ENCODE results near the gene CXCL1.

Gene CXCL1

GRCh38 chr4:73870260-73870659 is 1.1 kb downstream of the CXCL1 start:
- Histone ChIP-seq H3K4me2 (ENCODE audit: low read depth, low read length, poor library complexity, severe bottlenecking) (no peak overlapping the region), H3K9ac (ENCODE audit: low read length) (no peak overlapping the region), H3K9me2 (replicated peaks; ENCODE audit: insufficient read depth, low read length) (no peaks in the 10 kb centered on the region), H2AFZ (ENCODE audit: low read depth, low read length, severe bottlenecking) (no peak overlapping the region), H3K4me3 (ENCODE audit: insufficient read depth, low read length, poor library complexity, severe bottlenecking) (no peak overlapping the region), H4K20me1 (ENCODE audit: low read depth, low read length) (no peaks in the 10 kb centered on the region), H3K79me2 (ENCODE audit: insufficient read depth, low read length) (no peaks in the 10 kb centered on the region), H3K36me3 (ENCODE audit: low read length) (no peaks in the 10 kb centered on the region), H3K27ac (ENCODE audit: low read depth, low read length) (no peak overlapping the region), H3F3A (ENCODE audit: insufficient read depth) (no peaks in the 10 kb centered on the region), H3K9me3 (ENCODE audit: insufficient read depth, low read length) (no peaks in the 10 kb centered on the region), H3K27me3 (ENCODE audit: low read length) (no peaks in the 10 kb centered on the region)
- no peak for TF ChIP-seq EZH2phosphoT487 (conservative IDR thresholded peaks at IDR 0.05; ENCODE audit: low read length)
- TF ChIP-seq, protein P1, sequence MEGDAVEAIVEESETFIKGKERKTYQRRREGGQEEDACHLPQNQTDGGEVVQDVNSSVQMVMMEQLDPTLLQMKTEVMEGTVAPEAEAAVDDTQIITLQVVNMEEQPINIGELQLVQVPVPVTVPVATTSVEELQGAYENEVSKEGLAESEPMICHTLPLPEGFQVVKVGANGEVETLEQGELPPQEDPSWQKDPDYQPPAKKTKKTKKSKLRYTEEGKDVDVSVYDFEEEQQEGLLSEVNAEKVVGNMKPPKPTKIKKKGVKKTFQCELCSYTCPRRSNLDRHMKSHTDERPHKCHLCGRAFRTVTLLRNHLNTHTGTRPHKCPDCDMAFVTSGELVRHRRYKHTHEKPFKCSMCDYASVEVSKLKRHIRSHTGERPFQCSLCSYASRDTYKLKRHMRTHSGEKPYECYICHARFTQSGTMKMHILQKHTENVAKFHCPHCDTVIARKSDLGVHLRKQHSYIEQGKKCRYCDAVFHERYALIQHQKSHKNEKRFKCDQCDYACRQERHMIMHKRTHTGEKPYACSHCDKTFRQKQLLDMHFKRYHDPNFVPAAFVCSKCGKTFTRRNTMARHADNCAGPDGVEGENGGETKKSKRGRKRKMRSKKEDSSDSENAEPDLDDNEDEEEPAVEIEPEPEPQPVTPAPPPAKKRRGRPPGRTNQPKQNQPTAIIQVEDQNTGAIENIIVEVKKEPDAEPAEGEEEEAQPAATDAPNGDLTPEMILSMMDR (IDR thresholded peaks at IDR 0.05; ENCODE audit: insufficient read depth, low read length, poor library complexity, severe bottlenecking): no peak

DNA sequence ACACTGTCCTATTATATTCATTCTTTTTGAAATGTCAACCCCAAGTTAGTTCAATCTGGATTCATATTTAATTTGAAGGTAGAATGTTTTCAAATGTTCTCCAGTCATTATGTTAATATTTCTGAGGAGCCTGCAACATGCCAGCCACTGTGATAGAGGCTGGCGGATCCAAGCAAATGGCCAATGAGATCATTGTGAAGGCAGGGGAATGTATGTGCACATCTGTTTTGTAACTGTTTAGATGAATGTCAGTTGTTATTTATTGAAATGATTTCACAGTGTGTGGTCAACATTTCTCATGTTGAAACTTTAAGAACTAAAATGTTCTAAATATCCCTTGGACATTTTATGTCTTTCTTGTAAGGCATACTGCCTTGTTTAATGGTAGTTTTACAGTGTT is 1.6 kb downstream of the CXCL1 start:
- no peak overlapping the region for H2AFZ ChIP-seq (ENCODE audit: low read depth, low read length, severe bottlenecking)

GRCh38 chr4:73871511-73872310 is 2.5 kb downstream of the CXCL1 start:
- H3K9ac ChIP-seq (ENCODE audit: low read length): no peak overlapping the region

More for the DNA sequence above, 1.6 kb downstream of the CXCL1 start:
- Histone ChIP-seq H3K79me2 (ENCODE audit: insufficient read depth, low read length) (no peaks in the 10 kb centered on the region), H3K27ac (ENCODE audit: low read depth, low read length) (no peak overlapping the region), H3F3A (ENCODE audit: insufficient read depth) (no peaks in the 10 kb centered on the region), H3K36me3 (ENCODE audit: low read length) (no peaks in the 10 kb centered on the region), H3K9ac (ENCODE audit: low read length) (no peak overlapping the region), H3K27me3 (ENCODE audit: low read length) (no peaks in the 10 kb centered on the region), H3K4me2 (ENCODE audit: low read depth, low read length, poor library complexity, severe bottlenecking) (no peak overlapping the region), H3K9me3 (ENCODE audit: insufficient read depth, low read length) (no peaks in the 10 kb centered on the region), H4K20me1 (ENCODE audit: low read depth, low read length) (no peaks in the 10 kb centered on the region), H3K4me3 (ENCODE audit: insufficient read depth, low read length, poor library complexity, severe bottlenecking) (no peak overlapping the region), H3K9me2 (replicated peaks; ENCODE audit: insufficient read depth, low read length) (no peaks in the 10 kb centered on the region)
- TF ChIP-seq EZH2phosphoT487 (conservative IDR thresholded peaks at IDR 0.05; ENCODE audit: low read length): no peak
- TF ChIP-seq, protein P1 (IDR thresholded peaks at IDR 0.05; ENCODE audit: insufficient read depth, low read length, poor library complexity, severe bottlenecking): no peak

More at GRCh38 chr4:73871511-73872310, 2.5 kb downstream of the CXCL1 start:
- Histone ChIP-seq H3K79me2 (ENCODE audit: insufficient read depth, low read length) (no peaks in the 10 kb centered on the region), H3K36me3 (ENCODE audit: low read length) (no peaks in the 10 kb centered on the region), H4K20me1 (ENCODE audit: low read depth, low read length) (no peaks in the 10 kb centered on the region), H3K9me2 (replicated peaks; ENCODE audit: insufficient read depth, low read length) (no peaks in the 10 kb centered on the region), H3K27ac (ENCODE audit: low read depth, low read length) (no peak overlapping the region), H2AFZ (ENCODE audit: low read depth, low read length, severe bottlenecking) (no peak overlapping the region), H3K4me3 (ENCODE audit: insufficient read depth, low read length, poor library complexity, severe bottlenecking) (no peak overlapping the region), H3K27me3 (ENCODE audit: low read length) (no peaks in the 10 kb centered on the region), H3K9me3 (ENCODE audit: insufficient read depth, low read length) (no peaks in the 10 kb centered on the region), H3F3A (ENCODE audit: insufficient read depth) (no peaks in the 10 kb centered on the region), H3K4me2 (ENCODE audit: low read depth, low read length, poor library complexity, severe bottlenecking) (no peak overlapping the region)
- TF ChIP-seq EZH2phosphoT487 (conservative IDR thresholded peaks at IDR 0.05; ENCODE audit: low read length): no peak
- TF ChIP-seq, protein P1 (IDR thresholded peaks at IDR 0.05; ENCODE audit: insufficient read depth, low read length, poor library complexity, severe bottlenecking): no peak
